Activated B cell treated with CpG ODN at 0.5 μM for 24 hours (primary cell): Measurements from ENCODE around the gene DIP2C. TPM values are rescaled to one million over a fixed set of nuclear protein-coding genes. Genes with fewer than 3 reads are reported as not detected.

Experiments
- ATAC-seq: fragments of 200-7000 bp; cut with Tn5 transposase; one replicate; pipeline ENCODE4 v1.10.0; 2021; ENCODE audit warnings: low read depth, mild to moderate bottlenecking, moderate library complexity
- CTCF ChIA-PET: fragments of 350-600 bp; sonication (Branson Sonifier 250); formaldehyde crosslinking; loops from one replicate; lab custom pipeline; 2021; ENCODE audit warnings: antibody characterized with exemption; lab: Charles Lee
- POLR2A ChIA-PET: fragments of 350-600 bp; sonication (Branson Sonifier 250); formaldehyde crosslinking; loops from one replicate; lab custom pipeline; 2021; ENCODE audit warnings: antibody characterized with exemption; lab: Charles Lee
- DNase-seq: peaks from one replicate; pipeline ENCODE4 v3.0.0; 2022
- H3K27ac Mint-ChIP-seq: one replicate; pipeline ENCODE4 v1.8.0; 2020; ENCODE audit warnings: mixed read lengths
- H3K27me3 Mint-ChIP-seq: one replicate; pipeline ENCODE4 v1.8.0; 2021; ENCODE audit warnings: mixed read lengths
- H3K36me3 Mint-ChIP-seq: one replicate; pipeline ENCODE4 v1.8.0; 2021; ENCODE audit warnings: low read depth, mixed read lengths
- H3K4me1 Mint-ChIP-seq: one replicate; pipeline ENCODE4 v1.8.0; 2021; ENCODE audit warnings: mixed read lengths
- H3K4me3 Mint-ChIP-seq: one replicate; pipeline ENCODE4 v1.8.0; 2020; ENCODE audit warnings: mild to moderate bottlenecking, mixed read lengths
- H3K9me3 Mint-ChIP-seq: one replicate; pipeline ENCODE4 v1.8.0; 2020; ENCODE audit warnings: mixed read lengths
- CTCF ChIP-seq: fragments of 200-600 bp; IDR thresholded peaks from one replicate; pipeline ENCODE4 v1.8.0; 2022; ENCODE audit warnings: antibody characterized with exemption, mild to moderate bottlenecking
- intact Hi-C: fragments of 100-400 bp; cut with micrococcal nuclease; formaldehyde crosslinking; loops from one replicate; pipeline ENCODE4 v1.15.1; 2024
- total RNA-seq: library from RNA; stranded (reverse); gene quantifications from 2 replicates; pipeline ENCODE4 v1.2.3, GENCODE V29; 2022

Gene DIP2C
- total RNA-seq, 1 donor from 2014 or later = 0.49 TPM

DNA sequence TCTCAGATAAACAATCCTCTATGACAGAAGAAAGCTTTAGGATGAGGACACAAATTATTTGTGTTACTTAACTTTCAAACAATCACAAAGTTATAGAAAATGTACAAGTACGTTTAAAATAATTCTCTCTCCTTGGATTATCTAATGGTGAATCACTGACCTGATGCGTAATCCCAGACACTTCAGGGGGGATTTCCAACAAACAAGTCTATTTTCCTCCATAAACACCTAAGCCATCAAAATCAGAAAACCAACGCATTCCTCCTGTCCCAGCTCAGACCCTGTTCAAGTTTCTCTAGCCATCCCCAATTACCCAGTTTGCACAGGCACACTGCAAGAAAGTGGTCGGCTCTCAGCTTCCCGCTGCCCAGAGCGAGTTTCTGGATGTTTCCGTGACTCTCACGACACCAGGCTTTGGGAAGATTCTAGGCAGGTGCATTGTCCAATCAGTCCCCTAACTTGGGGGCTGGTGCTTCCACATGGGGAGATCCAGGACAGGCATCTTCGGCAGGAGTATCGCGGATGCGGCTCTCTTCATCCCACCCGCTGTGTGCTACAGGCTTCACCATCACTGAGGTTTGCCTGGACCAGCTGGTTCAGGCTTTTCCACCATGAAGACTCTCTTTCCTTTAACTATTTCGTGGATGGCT is 354.2 kb downstream of the DIP2C start:
- H3K4me1 Mint-ChIP-seq = peaks cover 34% of the 10 kb centered on the region
- H3K27ac Mint-ChIP-seq = no peak overlapping the region
- ChIA-PET CTCF (no interaction called here), POLR2A (no interaction called here)
- DNase-seq (no peak), ATAC-seq (no peak)
- no peaks in the 10 kb centered on the region for H3K27me3 Mint-ChIP-seq
- no peak for TF ChIP-seq CTCF
- no peak overlapping the region for H3K4me3 Mint-ChIP-seq
- intact Hi-C loops = no loop called here
- H3K36me3 Mint-ChIP-seq = no peaks in the 10 kb centered on the region
- H3K9me3 Mint-ChIP-seq = no peaks in the 10 kb centered on the region

DNA sequence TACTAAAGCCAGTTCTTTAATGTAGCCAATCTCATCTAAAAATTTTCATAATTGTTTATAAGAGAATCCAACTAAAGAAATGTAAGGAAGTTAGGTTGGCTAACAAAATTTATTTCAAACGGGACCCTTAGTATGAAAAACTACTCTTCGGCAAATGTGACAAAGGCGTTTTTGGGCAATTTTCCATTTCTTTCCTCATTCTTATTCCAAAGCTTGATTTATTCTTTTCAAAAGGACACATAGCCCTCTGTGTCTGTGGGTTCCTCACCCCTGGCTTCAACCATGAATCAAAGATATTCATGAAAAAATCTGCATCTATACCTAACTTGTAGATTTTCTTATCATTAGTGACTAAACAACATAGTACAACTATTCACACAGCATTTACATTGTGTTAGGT is 358.3 kb downstream of the DIP2C start:
- ATAC-seq = no peak
- H3K4me1 Mint-ChIP-seq = peaks cover 35% of the 10 kb centered on the region
- TF ChIP-seq CTCF = no peak
- no peaks in the 10 kb centered on the region for H3K9me3 Mint-ChIP-seq
- H3K4me3 Mint-ChIP-seq = no peak overlapping the region
- H3K27ac Mint-ChIP-seq = no peak overlapping the region
- H3K27me3 Mint-ChIP-seq = no peaks in the 10 kb centered on the region
- CTCF ChIA-PET = no interaction called here
- no peaks in the 10 kb centered on the region for H3K36me3 Mint-ChIP-seq
- POLR2A ChIA-PET = no interaction called here
- no peak for DNase-seq
- intact Hi-C loops = loop anchor here (5.0 kb wide), 1 partner anchor 49 kb away; no protein-coding TSS in a partner anchor

DNA sequence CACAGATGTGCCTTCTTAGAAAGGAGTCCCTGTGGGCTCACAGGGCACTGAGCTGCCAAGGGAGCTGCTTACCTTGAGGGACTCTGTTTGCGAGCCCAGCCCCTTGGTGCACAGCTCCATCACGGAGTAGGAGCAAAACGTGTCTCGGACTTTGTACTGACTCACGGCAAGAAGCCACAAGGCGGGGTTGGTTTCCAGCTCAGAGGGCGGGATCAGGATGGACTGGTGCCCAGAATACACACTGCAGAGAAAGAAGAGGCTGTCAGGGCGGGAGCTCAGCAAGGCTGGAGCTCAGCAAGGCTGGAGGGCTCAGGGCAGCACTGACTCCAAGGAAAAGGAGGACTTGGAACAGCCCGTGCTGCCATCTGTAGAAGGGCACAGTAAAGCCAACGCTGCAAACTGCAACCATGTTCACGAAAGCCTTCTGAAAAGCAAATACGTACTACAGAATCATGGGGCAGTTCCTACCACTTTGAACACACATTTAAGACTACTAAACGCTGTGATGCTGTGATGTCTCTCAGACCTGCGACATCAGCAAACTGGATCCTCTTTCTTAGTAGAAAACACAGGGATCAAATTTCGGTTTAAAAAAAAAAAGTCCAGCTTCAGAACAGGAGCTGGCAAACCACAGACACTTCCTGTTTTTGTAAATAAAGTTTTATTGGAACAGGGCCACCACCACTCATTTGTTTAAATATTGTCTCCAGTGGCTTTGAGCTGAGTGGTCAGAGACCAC is 359.9 kb downstream of the DIP2C start:
- ChIA-PET CTCF (no interaction called here), POLR2A (no interaction called here)
- H3K36me3 Mint-ChIP-seq = no peaks in the 10 kb centered on the region
- H3K4me3 Mint-ChIP-seq = no peak overlapping the region
- H3K27me3 Mint-ChIP-seq = peaks cover 2% of the 10 kb centered on the region
- peaks cover 51% of the 10 kb centered on the region for H3K4me1 Mint-ChIP-seq
- intact Hi-C loops = loop anchor here (5.0 kb wide), 1 partner anchor 47 kb away; no protein-coding TSS in a partner anchor
- no peak for ATAC-seq
- DNase-seq = no peak
- no peak overlapping the region for H3K27ac Mint-ChIP-seq
- no peaks in the 10 kb centered on the region for H3K9me3 Mint-ChIP-seq
- TF ChIP-seq CTCF = no peak

DNA sequence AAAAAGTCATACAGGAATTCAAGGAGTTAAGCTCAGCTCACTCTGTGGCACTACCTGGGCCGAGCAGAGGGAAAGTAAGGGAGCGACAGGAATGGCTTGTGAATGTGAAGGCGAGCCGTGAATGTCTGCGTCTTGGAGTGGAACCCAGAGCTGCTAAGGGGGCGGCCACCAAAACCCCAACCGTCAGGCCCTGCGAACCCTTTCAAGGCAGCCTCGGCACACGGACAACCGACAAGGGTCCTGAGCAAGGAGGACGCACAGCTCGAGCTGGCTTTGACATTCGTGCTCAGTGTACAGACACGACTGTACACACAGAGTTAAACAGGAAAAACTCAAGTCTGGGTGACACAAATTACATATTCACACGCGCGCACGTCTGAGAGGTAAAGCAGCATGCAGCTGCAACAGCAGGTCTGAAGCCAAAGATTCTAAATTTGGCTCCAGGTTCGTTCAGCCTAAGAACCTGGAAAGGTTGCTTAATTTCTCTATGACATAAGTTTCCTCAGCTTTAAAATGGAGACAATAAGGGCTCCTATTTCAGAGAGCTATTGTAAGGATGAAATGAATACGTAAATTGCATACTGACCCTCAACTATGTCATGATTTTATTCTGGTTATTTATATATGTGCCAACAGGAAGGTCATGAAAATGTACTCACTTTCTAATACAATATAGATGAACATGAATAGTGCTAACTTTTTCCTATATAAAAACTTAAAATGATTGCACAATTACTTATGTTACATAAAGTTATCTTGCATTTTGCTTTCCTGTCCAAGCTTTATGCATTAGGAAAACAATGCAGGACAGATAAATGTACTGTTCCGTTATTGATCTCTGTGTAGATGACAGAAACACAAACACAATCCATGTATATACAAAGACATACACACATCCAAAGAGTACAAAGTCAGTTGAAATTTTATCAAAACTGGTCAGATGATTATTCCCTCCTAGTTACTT is 361.3 kb downstream of the DIP2C start:
- ATAC-seq (no peak), DNase-seq (no peak)
- Mint-ChIP-seq H3K4me3 (no peak overlapping the region), H3K36me3 (no peaks in the 10 kb centered on the region), H3K27me3 (peaks cover 2% of the 10 kb centered on the region), H3K27ac (no peak overlapping the region), H3K4me1 (peaks cover 52% of the 10 kb centered on the region), H3K9me3 (no peaks in the 10 kb centered on the region)
- intact Hi-C loops = no loop called here
- TF ChIP-seq CTCF = no peak
- ChIA-PET CTCF (no interaction called here), POLR2A (no interaction called here)
